LNCaP clone FGC (cell line): ENCODE results near the gene LCTL.

Source experiments
- DNase-seq: peaks from one replicate; pipeline ENCODE4 v3.0.0-alpha.2; 2011; ENCODE audit warnings: low read depth
- H3K4me3 ChIP-seq: 2 replicates; pipeline ENCODE4 v1.5.1; 2011; ENCODE audit warnings: mild to moderate bottlenecking, low read depth, low read length, control low read depth
- CTCF ChIP-seq: IDR thresholded peaks from 2 replicates; pipeline ENCODE4 v1.5.1; 2012; ENCODE audit warnings: mild to moderate bottlenecking; ENCODE audit not compliant: control insufficient read depth, insufficient read depth; ENCODE audit errors: extremely low read depth

LCTL gene

GRCh38 chr15:66560856-66561525, 4.8 kb downstream of the LCTL start:
- no peak for DNase-seq

GRCh38 chr15:66558271-66558670, 7.5 kb downstream of the LCTL start:
- H3K4me3 ChIP-seq = no peak overlapping the region
- no peak for TF ChIP-seq CTCF
- no peak for DNase-seq

More at GRCh38 chr15:66560856-66561525, 4.8 kb downstream of the LCTL start:
- no peak overlapping the region for H3K4me3 ChIP-seq
- TF ChIP-seq CTCF = no peak

GRCh38 chr15:66555685-66556084, 10.1 kb downstream of the LCTL start:
- DNase-seq = no peak
- no peak overlapping the region for H3K4me3 ChIP-seq
- TF ChIP-seq CTCF = no peak

- no peak for DNase-seq
- no peak for TF ChIP-seq CTCF
- H3K4me3 ChIP-seq = no peak overlapping the region
These were observed 20.5 kb downstream of the LCTL start for GRCh38 chr15:66545255-66545654.

GRCh38 chr15:66542896-66543295, 22.9 kb downstream of the LCTL start:
- DNase-seq = no peak
- TF ChIP-seq CTCF = no peak
- no peak overlapping the region for H3K4me3 ChIP-seq

GRCh38 chr15:66535056-66535455, 30.7 kb downstream of the LCTL start:
- H3K4me3 ChIP-seq = no peak overlapping the region
- DNase-seq = no peak
- no peak for TF ChIP-seq CTCF

- no peak for TF ChIP-seq CTCF
- H3K4me3 ChIP-seq = no peak overlapping the region
- DNase-seq = no peak
These were observed 41.0 kb downstream of the LCTL start for GRCh38 chr15:66524838-66525237.
